HG03060 (cell line): Measurements from ENCODE around the gene WASF1.
"Not testable (repeated sequence)": the region's sequence is repeated elsewhere in the genome, so short reads cannot be mapped to it uniquely, and the experiment has no call there.

Source experiments
- ATAC-seq: cut with Tn5 transposase; IDR thresholded peaks from one replicate; pipeline ENCODE4 v1.9.1; 2021; ENCODE audit warnings: low read depth, moderate number of reproducible peaks; ENCODE audit not compliant: unreplicated experiment

Gene WASF1

DNA sequence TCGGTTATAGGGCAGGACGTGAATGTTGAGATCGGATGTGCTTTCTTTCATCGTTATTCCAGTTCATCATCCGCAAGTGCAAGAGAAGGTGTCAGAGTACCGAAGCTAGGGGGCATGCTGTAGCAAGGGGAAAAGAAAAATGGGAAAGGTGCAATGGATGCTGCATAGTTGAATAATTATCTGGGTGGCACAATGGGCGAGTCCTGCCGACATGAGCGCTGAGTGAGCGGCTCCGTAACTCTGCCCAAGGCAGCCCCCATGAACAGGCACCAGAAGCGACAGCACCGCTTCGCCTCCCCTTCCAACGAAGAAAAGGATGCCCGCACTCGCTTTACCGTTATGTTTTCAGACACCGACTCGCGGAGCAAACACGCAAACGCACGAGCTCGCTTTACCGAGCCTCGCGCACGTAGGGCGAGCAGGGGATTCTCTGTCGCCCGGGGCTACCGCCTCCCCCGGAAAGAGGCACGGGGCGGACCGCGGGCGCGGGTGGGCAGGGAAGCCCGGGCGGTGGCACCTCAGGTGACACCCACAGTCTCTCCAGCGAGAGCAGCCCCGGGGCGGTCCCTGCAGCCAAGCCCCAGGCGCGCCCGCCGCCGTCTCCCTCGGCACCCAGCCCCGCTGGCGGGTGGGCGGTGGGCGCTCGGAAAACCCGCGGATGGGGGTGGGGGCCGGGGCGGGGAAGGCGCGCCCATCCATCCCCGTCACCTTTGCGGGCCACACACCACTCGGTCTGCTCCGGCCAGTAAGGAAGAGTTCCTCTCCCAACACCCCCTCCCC is 654 bp downstream of the WASF1 start:
- ATAC-seq: no peak

DNA sequence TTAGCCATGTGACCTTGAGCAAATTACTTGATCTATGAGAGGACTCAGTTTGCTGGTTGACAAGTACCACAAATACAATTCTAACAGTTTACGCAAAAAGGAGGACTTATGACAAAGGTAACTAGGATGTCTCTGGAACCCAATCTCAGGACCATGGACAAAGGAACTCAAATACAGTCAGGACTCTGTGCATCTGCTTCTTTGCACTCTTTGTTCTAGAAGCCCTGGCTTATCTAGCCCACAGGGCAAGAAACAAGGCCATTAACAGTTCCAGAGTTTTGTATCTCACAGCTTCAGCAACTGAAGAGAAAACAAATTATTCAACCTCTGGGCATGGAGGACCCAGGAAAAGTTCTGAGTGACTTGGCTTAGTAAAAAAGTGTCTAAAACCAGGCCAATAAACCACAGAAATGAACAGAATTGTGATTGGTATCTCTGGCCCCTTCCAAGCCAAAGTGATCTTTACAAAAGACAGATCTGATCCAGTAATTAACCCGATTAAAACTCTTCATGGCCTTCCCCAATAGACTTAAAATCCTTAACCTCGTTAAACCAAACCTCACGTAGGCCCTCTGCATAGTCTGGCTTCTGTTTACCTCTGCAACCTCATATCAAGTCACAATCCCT is 5.9 kb downstream of the WASF1 start:
- ATAC-seq: no peak

DNA sequence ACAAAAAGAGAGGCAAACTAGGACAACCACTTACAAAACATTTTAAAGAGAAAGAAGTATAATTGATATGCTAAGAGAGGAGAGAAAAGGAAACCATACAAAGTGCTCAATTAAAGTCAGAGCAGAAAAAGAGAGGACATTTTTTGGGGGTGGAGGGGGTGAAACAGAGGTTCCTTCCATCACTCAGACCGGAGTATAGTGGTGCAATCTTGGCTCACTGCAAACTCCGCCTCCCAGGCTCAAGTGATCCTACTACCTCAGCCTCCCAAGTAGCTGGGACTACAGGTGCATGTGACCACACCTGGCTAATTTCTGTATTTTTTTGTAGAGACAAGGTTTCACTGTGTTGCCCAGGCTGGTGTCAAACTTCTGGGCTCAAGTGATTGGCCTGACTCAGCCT is 9.4 kb downstream of the WASF1 start:
- ATAC-seq: no peak

DNA sequence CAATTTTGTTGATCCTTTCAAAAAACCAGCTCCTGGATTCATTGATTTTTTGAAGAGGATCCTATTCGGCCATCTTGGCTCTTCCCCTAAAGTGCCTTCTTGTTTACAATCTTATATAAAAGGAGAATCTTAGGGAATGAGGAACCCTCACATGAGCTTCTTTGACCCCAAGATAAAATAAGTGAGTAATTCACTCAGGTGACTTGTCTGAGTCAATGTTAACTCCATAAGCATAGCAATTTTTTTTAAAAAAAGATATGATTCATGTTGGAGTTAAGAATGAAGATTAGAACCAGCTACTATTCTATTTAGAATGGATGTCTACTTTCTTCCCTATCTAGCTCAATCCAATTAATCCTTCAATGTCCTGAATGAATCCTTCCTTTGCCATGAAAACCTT is 21.0 kb downstream of the WASF1 start:
- ATAC-seq: no peak

DNA sequence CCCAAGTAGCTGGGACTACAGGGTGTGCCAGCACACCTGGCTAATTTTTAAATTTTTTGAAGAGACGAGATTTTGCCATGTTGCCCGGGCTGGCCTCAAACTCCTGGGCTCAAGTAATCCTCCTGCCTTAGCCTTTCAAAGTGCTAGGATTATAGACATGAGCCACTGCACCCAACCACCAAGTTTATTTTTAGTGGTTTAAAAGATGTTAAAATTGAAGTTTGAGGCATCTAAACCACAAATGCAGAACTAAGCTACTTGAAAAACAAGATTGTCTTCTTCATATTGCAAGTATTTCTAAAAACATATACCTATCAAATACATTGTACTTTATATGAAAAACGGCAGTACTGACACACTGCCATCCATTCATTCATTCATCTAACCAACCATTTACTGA is 31.6 kb downstream of the WASF1 start:
- no peak for ATAC-seq

DNA sequence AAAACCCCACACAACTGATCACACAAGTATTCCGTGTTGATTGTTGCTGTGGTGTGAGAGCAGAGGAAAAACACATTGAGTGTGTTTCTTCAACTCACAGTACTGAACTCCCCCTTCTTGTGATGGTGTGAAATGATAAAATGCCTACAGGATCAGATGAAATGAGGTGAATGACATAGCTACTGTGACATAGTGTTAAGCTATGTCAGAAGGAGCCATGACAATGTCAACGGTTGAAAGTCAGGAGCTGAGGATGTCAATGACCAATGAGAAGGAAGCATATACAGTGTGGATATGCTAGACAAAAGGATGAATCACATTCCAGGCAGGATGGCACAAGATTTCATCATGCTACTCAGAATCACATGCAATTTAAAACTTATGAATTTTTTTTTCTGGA is 38.8 kb downstream of the WASF1 start:
- ATAC-seq: no peak

DNA sequence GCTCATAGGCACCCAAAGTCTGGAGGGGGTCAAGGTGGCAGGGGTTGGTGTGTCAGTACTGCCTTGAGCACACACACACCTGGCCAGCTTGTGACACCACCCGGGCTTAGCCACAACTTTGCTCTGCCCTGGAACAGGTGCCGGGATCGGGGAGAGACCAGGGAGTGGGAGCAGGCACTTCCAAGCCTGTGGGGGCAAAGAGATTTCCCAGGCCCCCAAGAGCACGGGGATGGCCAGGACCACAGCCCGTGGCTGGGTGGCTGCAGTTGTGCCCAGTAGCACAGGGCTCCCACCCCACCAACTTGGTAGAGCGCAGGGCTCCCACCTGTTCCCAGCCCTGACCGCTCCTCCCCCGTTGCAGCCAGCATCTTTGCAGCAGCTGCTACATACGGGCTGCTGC is 40.4 kb downstream of the WASF1 start:
- ATAC-seq: no peak

DNA sequence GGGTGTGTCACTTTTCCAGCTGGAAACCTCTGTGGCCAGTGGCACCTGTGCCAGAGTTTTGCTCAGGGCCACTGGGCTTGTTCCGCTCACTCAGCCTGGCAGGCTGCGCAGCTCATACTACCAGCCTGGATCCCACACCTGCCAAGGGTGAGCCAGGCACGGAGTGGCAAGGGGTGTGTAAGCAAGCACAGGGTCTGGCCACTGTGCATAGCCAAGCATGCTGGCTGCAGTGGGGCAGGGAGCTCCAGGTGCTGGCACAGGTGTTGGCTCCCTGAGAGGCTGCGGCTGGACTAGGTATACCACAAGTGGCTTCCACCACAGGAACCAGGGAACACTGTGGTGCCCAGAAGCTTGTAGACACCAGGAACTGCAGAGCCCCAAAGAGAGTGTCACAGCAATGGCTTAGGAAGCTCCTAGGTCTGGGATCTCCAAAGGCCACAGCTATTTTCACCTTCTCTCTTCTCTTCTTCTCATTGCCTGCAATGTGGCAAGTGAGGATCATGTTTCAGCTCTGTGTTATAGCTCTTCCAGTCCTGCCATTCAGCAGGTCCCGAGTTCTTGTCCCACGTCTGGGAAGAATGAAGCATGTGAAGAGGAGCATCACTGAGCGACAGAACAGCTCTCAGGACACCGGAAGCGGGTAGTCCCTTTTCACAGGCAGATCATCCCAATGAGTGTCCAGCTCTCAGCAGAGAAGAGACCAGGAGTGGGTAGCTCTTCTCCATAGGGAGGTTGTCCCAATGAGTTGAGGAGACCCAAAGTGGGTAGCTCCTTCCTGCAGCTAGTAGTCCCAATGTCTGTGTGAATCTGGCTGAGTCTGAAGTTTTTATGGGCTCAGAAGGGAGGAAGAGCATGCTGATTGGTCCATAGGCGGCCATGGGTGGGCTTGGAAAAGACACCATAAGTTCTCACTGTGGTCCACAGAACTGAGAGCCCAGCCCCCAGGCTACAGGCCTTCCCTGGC is 41.3 kb downstream of the WASF1 start:
- ATAC-seq: no peak

DNA sequence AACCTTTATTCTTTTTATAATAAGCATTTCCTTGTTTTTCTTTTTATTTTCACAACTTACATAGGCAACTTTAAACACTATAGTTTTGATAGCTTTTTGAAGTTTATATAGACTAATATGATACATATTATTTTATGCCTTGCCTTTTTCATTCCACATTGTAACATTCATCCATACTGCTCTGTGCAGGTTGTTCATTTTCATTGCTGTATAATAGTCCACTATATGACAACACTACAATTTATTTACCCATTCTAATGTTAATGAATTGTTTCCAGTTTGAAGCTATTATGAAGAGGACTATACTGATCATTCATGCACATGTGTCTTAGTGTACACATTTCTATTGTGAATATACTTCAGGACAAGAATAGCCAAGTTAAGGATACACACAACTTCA is 49.1 kb downstream of the WASF1 start:
- no peak for ATAC-seq

DNA sequence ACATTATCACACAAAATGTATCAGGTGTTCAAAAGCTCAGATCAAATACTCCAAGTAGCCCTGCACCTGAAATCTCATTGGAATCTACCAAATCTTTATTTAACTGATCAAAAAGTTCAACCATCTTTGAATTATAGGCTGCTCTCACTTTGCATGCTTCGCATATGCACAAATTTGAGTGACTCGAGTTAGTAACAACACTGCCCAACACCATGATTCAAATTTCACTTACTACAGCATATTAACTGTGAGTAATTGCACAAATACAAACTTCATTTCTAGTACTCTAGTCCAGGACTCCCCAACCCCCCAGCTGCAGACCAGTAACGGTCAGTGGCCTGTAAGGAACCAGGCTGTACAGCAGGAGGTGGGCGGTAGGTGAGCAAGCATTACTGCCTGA is 51.1 kb downstream of the WASF1 start:
- ATAC-seq: no peak

DNA sequence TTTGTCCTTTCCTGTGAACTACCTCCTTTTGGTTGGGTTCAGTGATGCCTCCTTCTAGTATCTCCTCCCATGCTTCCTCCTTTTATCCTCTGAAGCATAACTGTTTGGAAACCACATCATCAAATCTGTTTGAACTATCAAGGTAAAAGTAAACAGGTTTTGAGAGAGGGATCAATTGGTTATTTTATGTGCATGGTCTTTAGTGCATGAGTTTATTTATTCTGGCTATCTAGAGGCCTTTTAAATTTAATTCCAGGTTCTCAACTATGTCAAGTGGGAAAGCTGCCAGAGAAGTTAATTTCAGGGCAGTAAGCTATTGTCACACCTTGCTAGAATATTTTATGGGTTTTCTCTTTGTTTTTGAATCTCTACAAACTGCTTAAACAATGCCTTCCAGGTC is 54.1 kb downstream of the WASF1 start:
- ATAC-seq: no peak

DNA sequence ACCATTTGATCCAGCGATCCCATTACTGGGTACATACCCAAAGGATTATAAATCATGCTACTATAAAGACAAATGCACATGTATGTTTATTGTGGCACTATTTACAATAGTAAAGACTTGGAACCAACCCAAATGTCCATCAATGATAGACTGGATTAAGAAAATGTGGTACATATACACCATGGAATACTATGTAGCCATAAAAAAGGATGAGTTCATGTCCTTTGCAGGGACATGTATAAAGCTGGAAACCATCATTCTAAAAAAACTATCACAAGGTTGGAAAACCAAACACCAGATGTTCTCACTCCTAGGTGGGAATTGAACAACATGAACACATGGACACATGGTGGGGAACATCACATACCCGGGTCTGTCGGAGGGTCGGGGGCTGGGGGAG is 57.8 kb downstream of the WASF1 start:
- not testable (repeated sequence) for ATAC-seq

DNA sequence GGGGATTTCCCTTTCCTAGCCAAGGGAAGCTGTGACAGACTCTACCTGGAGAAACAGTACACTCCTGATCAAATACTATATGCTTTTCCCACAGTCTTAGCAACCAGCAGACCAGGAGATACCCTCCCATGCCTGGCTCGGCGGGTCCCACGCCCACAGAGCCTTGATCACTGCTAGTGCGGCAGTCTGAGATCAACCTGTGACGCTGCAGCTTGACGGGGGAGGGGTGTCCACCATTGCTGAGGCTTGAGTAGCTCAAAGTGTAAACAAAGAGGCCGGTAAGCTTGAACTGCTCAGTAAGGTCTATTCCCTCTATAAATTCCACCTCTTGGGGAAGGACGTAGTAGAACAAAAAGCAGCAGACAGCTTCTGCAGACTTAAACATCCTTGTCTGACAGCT is 63.2 kb downstream of the WASF1 start:
- no peak for ATAC-seq

DNA sequence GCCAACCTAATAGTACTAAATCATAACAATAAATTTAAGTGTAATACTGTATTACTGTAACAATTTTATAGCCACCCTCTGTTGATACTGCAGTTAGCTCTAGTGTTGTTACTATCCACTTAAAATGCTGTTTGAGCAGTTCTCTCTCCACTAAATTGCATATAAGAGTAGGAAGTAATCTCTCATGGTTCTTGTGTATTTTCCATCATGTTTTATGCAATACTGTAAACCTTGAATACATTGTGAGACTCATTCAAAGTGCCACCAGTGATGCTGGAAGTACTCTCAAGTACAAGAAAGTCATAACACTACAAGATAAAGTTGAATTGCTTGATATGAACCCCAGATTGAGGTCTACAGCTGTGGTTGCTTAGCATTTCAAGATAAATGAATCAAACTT is 65.5 kb downstream of the WASF1 start:
- no peak for ATAC-seq

DNA sequence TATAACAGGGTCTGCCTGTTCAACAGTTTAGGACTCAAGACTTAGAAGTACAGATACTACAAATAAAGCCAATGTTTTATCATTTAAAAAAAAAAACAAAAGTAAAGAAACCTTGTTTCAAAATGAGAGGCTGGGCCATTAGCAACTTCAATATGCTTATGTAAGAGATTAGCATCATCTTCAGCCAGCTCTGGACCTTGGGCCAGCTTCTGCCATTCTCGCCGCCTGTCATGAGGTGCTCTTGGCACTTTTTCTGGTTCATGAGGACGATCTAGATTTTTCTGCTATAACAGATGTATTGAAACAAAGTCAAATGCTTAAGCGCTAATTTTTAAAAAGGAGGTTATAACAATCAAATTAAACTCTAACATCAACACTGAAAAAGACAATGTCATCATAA is 74.2 kb downstream of the WASF1 start:
- no peak for ATAC-seq

DNA sequence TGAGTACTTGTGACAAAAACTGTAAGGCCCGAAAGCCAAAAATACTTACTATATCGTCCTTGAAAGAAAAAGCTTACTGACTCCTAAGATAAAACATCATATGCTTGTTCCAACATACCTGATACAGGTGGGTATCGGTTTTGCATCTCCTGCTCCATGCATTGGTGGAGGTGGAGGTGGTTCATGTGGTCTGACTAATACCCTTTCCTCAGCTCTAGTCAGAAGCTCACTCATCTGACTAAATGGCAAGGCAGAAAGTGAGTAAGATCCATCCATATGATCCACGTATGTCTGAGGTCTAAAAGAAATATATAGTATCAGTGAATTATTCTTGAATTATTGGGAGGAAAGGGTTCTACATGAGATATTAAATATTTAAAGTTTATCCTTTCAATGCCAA is 76.2 kb downstream of the WASF1 start:
- ATAC-seq: no peak

DNA sequence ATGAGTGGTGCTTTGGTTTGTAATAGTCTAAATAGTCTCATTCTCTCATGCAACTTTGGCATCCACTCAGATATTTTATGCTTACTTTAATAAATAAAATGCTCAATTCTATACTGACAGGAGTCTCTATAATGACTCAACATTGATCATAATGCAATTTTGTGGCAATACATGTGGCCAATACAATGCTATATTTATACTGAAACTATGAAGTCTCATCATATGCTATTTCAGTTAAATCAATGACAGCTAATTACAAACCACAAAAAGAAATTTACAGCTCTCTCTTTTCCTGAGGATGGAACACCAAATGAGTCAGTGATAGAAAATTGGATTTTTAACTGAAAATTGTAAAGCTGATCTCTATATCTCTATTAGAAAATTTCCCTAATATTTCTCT is 77.1 kb downstream of the WASF1 start:
- no peak for ATAC-seq

DNA sequence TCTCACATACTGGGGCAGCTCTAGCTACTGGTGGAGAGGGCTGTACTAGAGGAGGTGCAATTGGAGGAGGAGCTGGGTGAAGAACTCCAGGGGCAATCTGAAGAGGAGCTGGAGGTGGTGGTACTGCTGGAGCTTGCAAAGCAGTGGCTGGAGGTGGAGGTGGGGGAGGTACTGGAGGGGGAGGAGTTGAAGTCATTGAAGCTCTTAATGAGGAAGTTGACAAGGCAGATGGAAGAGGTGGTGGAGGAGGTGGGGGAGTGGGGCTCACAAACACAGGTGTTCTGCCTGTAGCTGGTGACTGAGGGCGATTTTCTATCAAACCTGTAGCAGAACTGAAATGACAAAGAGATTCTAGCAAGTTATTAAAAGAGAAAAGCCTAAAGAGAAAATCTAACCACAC is 77.6 kb downstream of the WASF1 start:
- ATAC-seq: no peak

DNA sequence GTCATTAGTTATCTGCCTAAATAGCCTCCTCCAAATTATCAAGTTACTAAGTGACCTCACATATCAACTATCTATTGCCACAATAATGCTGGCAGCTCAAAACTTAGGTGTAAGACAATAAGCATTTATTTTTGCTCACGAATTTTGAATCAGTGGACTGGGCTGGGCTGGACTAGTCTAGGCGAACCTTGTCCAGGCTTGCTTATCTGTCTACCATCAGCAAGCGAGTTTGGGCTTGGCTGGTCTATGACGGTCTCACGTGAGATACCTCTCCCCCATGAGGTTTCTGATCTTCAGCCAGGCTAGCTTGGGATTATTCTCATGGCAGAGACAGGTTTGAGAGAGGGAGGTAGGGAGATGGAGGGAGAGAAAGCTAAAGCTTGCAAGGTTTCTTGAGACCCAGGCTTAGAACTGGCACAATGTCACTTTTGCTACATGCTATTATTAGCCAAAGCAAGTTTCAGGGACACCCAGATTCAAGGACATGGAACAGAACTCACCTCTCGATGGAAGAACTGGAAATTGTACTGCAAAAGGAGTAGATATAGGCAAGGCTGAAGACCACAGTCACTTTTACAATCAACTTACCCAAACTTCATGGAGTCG is 80.9 kb downstream of the WASF1 start:
- no peak for ATAC-seq

DNA sequence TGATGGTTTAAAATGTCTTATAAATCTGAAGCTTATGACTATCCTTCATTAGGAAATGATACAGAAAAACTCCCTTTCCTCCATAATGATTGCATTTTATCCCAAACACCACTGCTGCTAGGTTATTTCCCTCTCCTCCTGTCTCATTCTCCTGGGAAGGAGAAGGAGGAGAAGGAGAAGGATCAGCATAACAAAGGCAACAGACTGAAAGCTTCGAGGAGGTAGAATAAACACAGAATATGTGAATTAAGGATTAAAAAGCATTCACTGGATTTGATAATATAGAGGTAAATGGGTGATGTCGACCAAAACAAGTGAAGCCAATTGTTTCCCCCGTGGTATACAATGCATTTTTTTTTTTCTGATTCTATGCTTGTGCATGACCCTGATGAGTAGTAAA is 82.0 kb downstream of the WASF1 start:
- ATAC-seq: no peak

DNA sequence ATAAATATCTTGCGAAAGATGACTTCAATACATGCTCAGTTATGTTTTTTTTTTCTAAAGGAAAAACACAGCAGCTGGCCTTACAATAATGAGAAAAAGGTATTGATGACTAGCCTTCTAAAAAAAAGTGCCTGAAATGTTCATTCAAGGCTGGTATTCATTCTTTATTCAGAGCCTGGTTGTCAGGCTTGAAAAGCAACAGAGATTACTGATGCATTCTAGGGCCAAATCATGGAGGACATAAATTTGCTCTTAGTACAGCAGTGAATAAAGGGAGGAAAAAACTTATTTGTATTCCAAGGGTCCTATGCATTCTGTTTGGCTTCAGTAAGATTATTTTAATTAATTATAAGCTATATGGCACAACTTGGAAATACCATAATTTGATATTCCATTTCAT is 83.5 kb downstream of the WASF1 start:
- ATAC-seq: no peak
